Testis (tissue), 2 donors: ENCODE results near the gene SLC38A10.

Experiments used
- POLR2A ChIP-seq: fragments of 450-650 bp; IDR thresholded peaks from one replicate; pipeline ENCODE4 v1.6.1; 2017; ENCODE audit warnings: antibody characterized with exemption, mild to moderate bottlenecking, moderate library complexity
- TF ChIP-seq, protein P1 (sequence below), 3 experiments: fragments of 450-650 bp in 2 of 3; fragments of 200-600 bp in 1 of 3; sonication (generic) in 1 of 3; IDR thresholded peaks; one replicate each; pipeline ENCODE4 v1.5.1; 2016 to 2019; ENCODE audit warnings: antibody characterized with exemption in 3 of 3, mild to moderate bottlenecking in 2 of 3, moderate library complexity in 1 of 3

- TF ChIP-seq, protein P1, sequence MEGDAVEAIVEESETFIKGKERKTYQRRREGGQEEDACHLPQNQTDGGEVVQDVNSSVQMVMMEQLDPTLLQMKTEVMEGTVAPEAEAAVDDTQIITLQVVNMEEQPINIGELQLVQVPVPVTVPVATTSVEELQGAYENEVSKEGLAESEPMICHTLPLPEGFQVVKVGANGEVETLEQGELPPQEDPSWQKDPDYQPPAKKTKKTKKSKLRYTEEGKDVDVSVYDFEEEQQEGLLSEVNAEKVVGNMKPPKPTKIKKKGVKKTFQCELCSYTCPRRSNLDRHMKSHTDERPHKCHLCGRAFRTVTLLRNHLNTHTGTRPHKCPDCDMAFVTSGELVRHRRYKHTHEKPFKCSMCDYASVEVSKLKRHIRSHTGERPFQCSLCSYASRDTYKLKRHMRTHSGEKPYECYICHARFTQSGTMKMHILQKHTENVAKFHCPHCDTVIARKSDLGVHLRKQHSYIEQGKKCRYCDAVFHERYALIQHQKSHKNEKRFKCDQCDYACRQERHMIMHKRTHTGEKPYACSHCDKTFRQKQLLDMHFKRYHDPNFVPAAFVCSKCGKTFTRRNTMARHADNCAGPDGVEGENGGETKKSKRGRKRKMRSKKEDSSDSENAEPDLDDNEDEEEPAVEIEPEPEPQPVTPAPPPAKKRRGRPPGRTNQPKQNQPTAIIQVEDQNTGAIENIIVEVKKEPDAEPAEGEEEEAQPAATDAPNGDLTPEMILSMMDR (IDR thresholded peaks at IDR 0.05), result no peak
- no peak for TF ChIP-seq POLR2A
These were observed 2.7 kb downstream of the SLC38A10 start for GRCh38 chr17:81292450-81292849.
